Liver (tissue), 9 donors: ENCODE results near the gene KCNT1. TPM values are rescaled to one million over a fixed set of nuclear protein-coding genes. Genes with fewer than 3 reads are reported as not detected.

Experiments used
- DNase-seq: peaks from one replicate; pipeline ENCODE4 v3.0.0-alpha.2; 2017; ENCODE audit warnings: low spot score
- H3K27ac ChIP-seq, 2 donors: one replicate each; pipeline ENCODE4 v1.7.0; 2013; ENCODE audit warnings: inconsistent platforms in 2 of 2, low read length in 2 of 2, control low read depth in 1 of 2, low read depth in 1 of 2, mild to moderate bottlenecking in 1 of 2
- H3K27me3 ChIP-seq, 4 donors: one replicate each; pipeline versions ENCODE4 v1.6.1 to v1.7.0; 2013; ENCODE audit warnings: low read length in 3 of 4, inconsistent platforms in 1 of 4, mild to moderate bottlenecking in 1 of 4, moderate library complexity in 1 of 4; ENCODE audit not compliant: control insufficient read depth in 4 of 4, insufficient read depth in 4 of 4
- H3K36me3 ChIP-seq, 4 donors: one replicate each; pipeline versions ENCODE4 v1.6.1 to v1.7.0; 2013; ENCODE audit warnings: low read length in 3 of 4, mild to moderate bottlenecking in 3 of 4, low read depth in 1 of 4, moderate library complexity in 1 of 4; ENCODE audit not compliant: control insufficient read depth in 4 of 4, insufficient read depth in 3 of 4
- H3K4me1 ChIP-seq, 4 donors: one replicate each; pipeline versions ENCODE4 v1.6.1 to v1.7.0; 2013; ENCODE audit warnings: low read length in 3 of 4, mild to moderate bottlenecking in 3 of 4, moderate library complexity in 1 of 4; ENCODE audit not compliant: control insufficient read depth in 4 of 4, insufficient read depth in 4 of 4
- H3K4me3 ChIP-seq, 3 donors: one replicate each; pipeline versions ENCODE4 v1.6.1 to v1.7.0; 2013; ENCODE audit warnings: low read length in 3 of 3, control low read depth in 1 of 3, low read depth in 1 of 3, mild to moderate bottlenecking in 1 of 3
- H3K9ac ChIP-seq, 2 donors: one replicate each; pipeline ENCODE4 v1.7.0; 2013; ENCODE audit warnings: low read length in 2 of 2, mild to moderate bottlenecking in 2 of 2, moderate library complexity in 2 of 2, control low read depth in 1 of 2, low read depth in 1 of 2
- H3K9me3 ChIP-seq, 4 donors: one replicate each; pipeline versions ENCODE4 v1.6.1 to v1.7.0; 2013; ENCODE audit warnings: low read length in 3 of 4; ENCODE audit not compliant: control insufficient read depth in 4 of 4
- ATF3 ChIP-seq: IDR thresholded peaks from 2 replicates; pipeline ENCODE4 v1.6.1; 2016; ENCODE audit warnings: antibody characterized with exemption
- EGR1 ChIP-seq, 2 donors: IDR thresholded peaks; 2 replicates each; pipeline ENCODE4 v1.6.1; 2016 to 2018; ENCODE audit warnings: antibody characterized with exemption in 2 of 2, low read depth in 2 of 2
- FOXA1 ChIP-seq: IDR thresholded peaks from 2 replicates; pipeline ENCODE4 v1.6.1; 2016; ENCODE audit warnings: antibody characterized with exemption
- FOXA2 ChIP-seq: IDR thresholded peaks from 2 replicates; pipeline ENCODE4 v1.6.1; 2016; ENCODE audit warnings: antibody characterized with exemption
- GABPA ChIP-seq, 2 donors: IDR thresholded peaks in 1 of 2; conservative IDR thresholded peaks in 1 of 2; 2 replicates each; pipeline ENCODE4 v1.6.1; 2016; ENCODE audit warnings: antibody characterized with exemption in 2 of 2, mild to moderate bottlenecking in 1 of 2, moderate library complexity in 1 of 2
- HNF4A ChIP-seq, 2 donors: conservative IDR thresholded peaks; 2 replicates each; pipeline ENCODE4 v1.6.1; 2016; ENCODE audit warnings: antibody characterized with exemption in 2 of 2, mild to moderate bottlenecking in 2 of 2
- HNF4G ChIP-seq: IDR thresholded peaks from 2 replicates; pipeline ENCODE4 v1.6.1; 2016; ENCODE audit warnings: antibody characterized with exemption
- JUND ChIP-seq, 2 donors: IDR thresholded peaks; 2 replicates each; pipeline ENCODE4 v1.6.1; 2016; ENCODE audit warnings: antibody characterized with exemption in 2 of 2
- NR2F2 ChIP-seq: IDR thresholded peaks from 2 replicates; pipeline ENCODE4 v1.6.1; 2016; ENCODE audit warnings: antibody characterized with exemption
- RAD21 ChIP-seq, 2 donors: IDR thresholded peaks; 2 replicates each; pipeline ENCODE4 v1.6.1; 2016; ENCODE audit warnings: antibody characterized with exemption in 2 of 2, mild to moderate bottlenecking in 2 of 2
- RXRA ChIP-seq, 2 donors: IDR thresholded peaks; 2 replicates each; pipeline ENCODE4 v1.6.1; 2017 to 2018; ENCODE audit warnings: antibody characterized with exemption in 2 of 2, mild to moderate bottlenecking in 1 of 2
- SP1 ChIP-seq: IDR thresholded peaks from 2 replicates; pipeline ENCODE4 v1.6.1; 2018; ENCODE audit warnings: antibody characterized with exemption, mild to moderate bottlenecking
- TAF1 ChIP-seq: conservative IDR thresholded peaks from 2 replicates; pipeline ENCODE4 v1.6.1; 2016; ENCODE audit warnings: antibody characterized with exemption, mild to moderate bottlenecking
- YY1 ChIP-seq: IDR thresholded peaks from 2 replicates; pipeline ENCODE4 v1.6.1; 2016; ENCODE audit warnings: antibody characterized with exemption, mild to moderate bottlenecking
- ZBTB33 ChIP-seq: IDR thresholded peaks from 2 replicates; pipeline ENCODE4 v1.6.1; 2016; ENCODE audit warnings: antibody characterized with exemption
- WGBS: extraction: QIAGEN DNeasy Blood & Tissue Kit; methylation state at CpG from one replicate; pipeline ENCODE4 v1.1.7; 2013; 5-methylcytosine and 5-hydroxymethylcytosine counted together
- polyA plus RNA-seq, 2 donors: library from polyadenylated mRNA; stranded (reverse) in 1 of 2; unstranded in 1 of 2; fragments of 200-250 nt in 1 of 2; fragments of >200 nt in 1 of 2; fragmentation: Nextera tagmentation in 1 of 2; extraction: Ambion mirVana in 1 of 2; gene quantifications; one replicate each; pipeline versions ENCODE4 v1.2.1 to v1.2.3, GENCODE V29; 2013 to 2015
- total RNA-seq, 2 donors: library from RNA; depleted of rRNA; stranded (reverse); fragments of >200 nt; gene quantifications; one replicate each; pipeline ENCODE4 v1.2.3, GENCODE V29; 2014
- TF ChIP-seq, protein P1 (sequence below): IDR thresholded peaks from 2 replicates; pipeline ENCODE4 v1.6.1; 2016; ENCODE audit warnings: antibody characterized with exemption, mild to moderate bottlenecking
- TF ChIP-seq, protein P2 (sequence below): fragments of 150-350 bp; IDR thresholded peaks from 2 replicates; pipeline ENCODE4 v1.5.1; 2017; ENCODE audit warnings: improper control_type of control experiment, low read depth, low read length; ENCODE audit not compliant: missing input control
- donor health status: healthy.
- donor health status: healthy.
- donor health status: healthy.
- donor health status: healthy.
- donor health status: healthy.

The KCNT1 gene
- total and polyA plus RNA-seq, 4 donors = 0.08 TPM; not detected in 2

- H3K9me3 ChIP-seq = peaks cover 0 to 3% (median 0%) of the 10 kb centered on the region in 4 donors
- 98% methylated on average over 14 of the region's 14 CpGs for WGBS
- H3K4me3 ChIP-seq = no peak overlapping the region
- no peaks in the 10 kb centered on the region for H3K4me1 ChIP-seq
- no peak for DNase-seq
- peaks cover 8 to 20% (median 15%) of the 10 kb centered on the region in 4 donors for H3K36me3 ChIP-seq
- TF ChIP-seq RXRA (IDR thresholded peaks at IDR 0.05) (no peak), TAF1 (no peak), JUND (IDR thresholded peaks at IDR 0.05) (no peak), FOXA1 (no peak), EGR1 (IDR thresholded peaks at IDR 0.05; ENCODE audit: low read depth in 2 of 2) (no peak), ATF3 (no peak), YY1 (no peak), HNF4G (no peak), GABPA (IDR thresholded peaks at IDR 0.05 in 1 of 2, conservative IDR thresholded peaks at IDR 0.05 in 1 of 2) (no peak), SP1 (no peak), NR2F2 (no peak)
- TF ChIP-seq, protein P1, sequence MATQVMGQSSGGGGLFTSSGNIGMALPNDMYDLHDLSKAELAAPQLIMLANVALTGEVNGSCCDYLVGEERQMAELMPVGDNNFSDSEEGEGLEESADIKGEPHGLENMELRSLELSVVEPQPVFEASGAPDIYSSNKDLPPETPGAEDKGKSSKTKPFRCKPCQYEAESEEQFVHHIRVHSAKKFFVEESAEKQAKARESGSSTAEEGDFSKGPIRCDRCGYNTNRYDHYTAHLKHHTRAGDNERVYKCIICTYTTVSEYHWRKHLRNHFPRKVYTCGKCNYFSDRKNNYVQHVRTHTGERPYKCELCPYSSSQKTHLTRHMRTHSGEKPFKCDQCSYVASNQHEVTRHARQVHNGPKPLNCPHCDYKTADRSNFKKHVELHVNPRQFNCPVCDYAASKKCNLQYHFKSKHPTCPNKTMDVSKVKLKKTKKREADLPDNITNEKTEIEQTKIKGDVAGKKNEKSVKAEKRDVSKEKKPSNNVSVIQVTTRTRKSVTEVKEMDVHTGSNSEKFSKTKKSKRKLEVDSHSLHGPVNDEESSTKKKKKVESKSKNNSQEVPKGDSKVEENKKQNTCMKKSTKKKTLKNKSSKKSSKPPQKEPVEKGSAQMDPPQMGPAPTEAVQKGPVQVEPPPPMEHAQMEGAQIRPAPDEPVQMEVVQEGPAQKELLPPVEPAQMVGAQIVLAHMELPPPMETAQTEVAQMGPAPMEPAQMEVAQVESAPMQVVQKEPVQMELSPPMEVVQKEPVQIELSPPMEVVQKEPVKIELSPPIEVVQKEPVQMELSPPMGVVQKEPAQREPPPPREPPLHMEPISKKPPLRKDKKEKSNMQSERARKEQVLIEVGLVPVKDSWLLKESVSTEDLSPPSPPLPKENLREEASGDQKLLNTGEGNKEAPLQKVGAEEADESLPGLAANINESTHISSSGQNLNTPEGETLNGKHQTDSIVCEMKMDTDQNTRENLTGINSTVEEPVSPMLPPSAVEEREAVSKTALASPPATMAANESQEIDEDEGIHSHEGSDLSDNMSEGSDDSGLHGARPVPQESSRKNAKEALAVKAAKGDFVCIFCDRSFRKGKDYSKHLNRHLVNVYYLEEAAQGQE = no peak
- TF ChIP-seq, protein P2, sequence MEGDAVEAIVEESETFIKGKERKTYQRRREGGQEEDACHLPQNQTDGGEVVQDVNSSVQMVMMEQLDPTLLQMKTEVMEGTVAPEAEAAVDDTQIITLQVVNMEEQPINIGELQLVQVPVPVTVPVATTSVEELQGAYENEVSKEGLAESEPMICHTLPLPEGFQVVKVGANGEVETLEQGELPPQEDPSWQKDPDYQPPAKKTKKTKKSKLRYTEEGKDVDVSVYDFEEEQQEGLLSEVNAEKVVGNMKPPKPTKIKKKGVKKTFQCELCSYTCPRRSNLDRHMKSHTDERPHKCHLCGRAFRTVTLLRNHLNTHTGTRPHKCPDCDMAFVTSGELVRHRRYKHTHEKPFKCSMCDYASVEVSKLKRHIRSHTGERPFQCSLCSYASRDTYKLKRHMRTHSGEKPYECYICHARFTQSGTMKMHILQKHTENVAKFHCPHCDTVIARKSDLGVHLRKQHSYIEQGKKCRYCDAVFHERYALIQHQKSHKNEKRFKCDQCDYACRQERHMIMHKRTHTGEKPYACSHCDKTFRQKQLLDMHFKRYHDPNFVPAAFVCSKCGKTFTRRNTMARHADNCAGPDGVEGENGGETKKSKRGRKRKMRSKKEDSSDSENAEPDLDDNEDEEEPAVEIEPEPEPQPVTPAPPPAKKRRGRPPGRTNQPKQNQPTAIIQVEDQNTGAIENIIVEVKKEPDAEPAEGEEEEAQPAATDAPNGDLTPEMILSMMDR = no peak
- H3K9ac ChIP-seq = no peak overlapping the region
- no peak overlapping the region for H3K27ac ChIP-seq
- H3K27me3 ChIP-seq = no peaks in the 10 kb centered on the region
Measured at GRCh38 chr9:135826188-135826545, 124.2 kb downstream of the KCNT1 start.

- no peaks in the 10 kb centered on the region for H3K4me1 ChIP-seq
- H3K27me3 ChIP-seq = no peaks in the 10 kb centered on the region
- WGBS = 98% methylated on average over 12 of the region's 12 CpGs
- no peak for DNase-seq
- peaks cover 3 to 15% (median 8%) of the 10 kb centered on the region in 4 donors for H3K36me3 ChIP-seq
- H3K9ac ChIP-seq = no peak overlapping the region
- H3K4me3 ChIP-seq = no peak overlapping the region
- H3K9me3 ChIP-seq = peaks cover 0 to 3% (median 0%) of the 10 kb centered on the region in 4 donors
- H3K27ac ChIP-seq = no peak overlapping the region
- TF ChIP-seq FOXA1 = no peak
- TF ChIP-seq FOXA2 = no peak
- TF ChIP-seq ATF3 = no peak
- no peak for TF ChIP-seq JUND (IDR thresholded peaks at IDR 0.05)
- TF ChIP-seq RAD21 (IDR thresholded peaks at IDR 0.05) = no peak
- no peak for TF ChIP-seq GABPA (IDR thresholded peaks at IDR 0.05 in 1 of 2, conservative IDR thresholded peaks at IDR 0.05 in 1 of 2)
- TF ChIP-seq HNF4G = no peak
- no peak for TF ChIP-seq EGR1 (IDR thresholded peaks at IDR 0.05; ENCODE audit: low read depth in 2 of 2)
- TF ChIP-seq, protein P2 = no peak
- no peak for TF ChIP-seq ZBTB33
- TF ChIP-seq NR2F2 = no peak
- TF ChIP-seq, protein P1 = no peak
- no peak for TF ChIP-seq RXRA (IDR thresholded peaks at IDR 0.05)
- TF ChIP-seq HNF4A (conservative IDR thresholded peaks at IDR 0.05) = no peak
- TF ChIP-seq SP1 = no peak
Measured at GRCh38 chr9:135827301-135827700, 125.3 kb downstream of the KCNT1 start.
